GM11168 (cell line): Measurements from ENCODE around the gene SIGLEC9.

Source experiments
- in situ Hi-C: fragments of 300-500 bp; cut with MboI; formaldehyde crosslinking; loops from one replicate; pipeline ENCODE4 v1.12.0; 2022; ENCODE audit warnings: low sequenced_read_pairs; ENCODE audit not compliant: unreplicated experiment

SIGLEC9 gene

GRCh38 chr19:51124729-51125128 lies at the start of gene SIGLEC9:
Gene SIGLEC9 (plus strand): TSS chr19:51124906. CDS start chr19:51124975, 69 bp downstream.
- in situ Hi-C loops: no loop called here

- in situ Hi-C loops: no loop called here
Observed at GRCh38 chr19:51075998-51076397, 48.7 kb upstream of the SIGLEC9 start.

- in situ Hi-C loops: no loop called here
Observed at GRCh38 chr19:51076631-51077213, 48.0 kb upstream of the SIGLEC9 start.

- in situ Hi-C loops: no loop called here
Observed at GRCh38 chr19:51078104-51078503, 46.6 kb upstream of the SIGLEC9 start.

- in situ Hi-C loops: no loop called here
Observed at GRCh38 chr19:51078731-51079130, 46.0 kb upstream of the SIGLEC9 start.

- in situ Hi-C loops: no loop called here
Observed at GRCh38 chr19:51079481-51080110, 45.1 kb upstream of the SIGLEC9 start.

GRCh38 chr19:51081476-51081875 lies 43.2 kb upstream of the SIGLEC9 start:
- in situ Hi-C loops: no loop called here

- in situ Hi-C loops: no loop called here
Observed at GRCh38 chr19:51082611-51083010, 42.1 kb upstream of the SIGLEC9 start, which contains the start of gene KLK14. Gene KLK14 (minus strand): TSS chr19:51082887. CDS start chr19:51082614, 273 bp downstream.

GRCh38 chr19:51083181-51083580 lies 41.5 kb upstream of the SIGLEC9 start:
- in situ Hi-C loops: no loop called here

- in situ Hi-C loops: no loop called here
Observed at GRCh38 chr19:51083783-51084182, 40.9 kb upstream of the SIGLEC9 start.

GRCh38 chr19:51084505-51084904 lies 40.2 kb upstream of the SIGLEC9 start:
- in situ Hi-C loops: no loop called here

- in situ Hi-C loops: no loop called here
Observed at GRCh38 chr19:51086153-51086850, 38.4 kb upstream of the SIGLEC9 start.

- in situ Hi-C loops: no loop called here
Observed at GRCh38 chr19:51089786-51090185, 34.9 kb upstream of the SIGLEC9 start.

- in situ Hi-C loops: no loop called here
Observed at GRCh38 chr19:51090471-51090870, 34.2 kb upstream of the SIGLEC9 start.

GRCh38 chr19:51091126-51091525 lies 33.6 kb upstream of the SIGLEC9 start:
- in situ Hi-C loops: no loop called here

GRCh38 chr19:51091895-51092873 lies 32.5 kb upstream of the SIGLEC9 start:
- in situ Hi-C loops: no loop called here

- in situ Hi-C loops: no loop called here
Observed at GRCh38 chr19:51093101-51093500, 31.6 kb upstream of the SIGLEC9 start.

- in situ Hi-C loops: no loop called here
Observed at GRCh38 chr19:51093510-51094345, 31.0 kb upstream of the SIGLEC9 start.

- in situ Hi-C loops: no loop called here
Observed at GRCh38 chr19:51094696-51095279, 29.9 kb upstream of the SIGLEC9 start.
